ENCODE results near the gene RANBP1.

The RANBP1 gene

GRCh38 chr22:20089226-20089976, 26.5 kb upstream of the RANBP1 start:
- DNase-seq, result no peak

GRCh38 chr22:20089977-20090729, 25.8 kb upstream of the RANBP1 start:
- DNase-seq, result no peak

- DNase-seq, result no peak
Measured at GRCh38 chr22:20090730-20091240, 25.1 kb upstream of the RANBP1 start.

GRCh38 chr22:20091690-20092476, 24.0 kb upstream of the RANBP1 start:
- DNase-seq, result no peak

GRCh38 chr22:20092477-20092854, 23.4 kb upstream of the RANBP1 start:
- DNase-seq, result no peak

GRCh38 chr22:20093418-20094196, 22.3 kb upstream of the RANBP1 start:
- no peak for DNase-seq

GRCh38 chr22:20094197-20094807, 21.6 kb upstream of the RANBP1 start:
- no peak for DNase-seq

- DNase-seq, result no peak
Measured at GRCh38 chr22:20095521-20095920, 20.4 kb upstream of the RANBP1 start.

- DNase-seq, result no peak
Measured at GRCh38 chr22:20096574-20097420, 19.1 kb upstream of the RANBP1 start.

GRCh38 chr22:20099099-20099711, 16.7 kb upstream of the RANBP1 start:
- DNase-seq, result no peak

GRCh38 chr22:20101638-20102037, 14.3 kb upstream of the RANBP1 start:
- DNase-seq, result no peak

- no peak for DNase-seq
Measured at GRCh38 chr22:20102203-20102780, 13.6 kb upstream of the RANBP1 start.

- no peak for DNase-seq
Measured at GRCh38 chr22:20105456-20106204, 10.3 kb upstream of the RANBP1 start.

GRCh38 chr22:20106205-20106848, 9.6 kb upstream of the RANBP1 start:
- DNase-seq, result no peak

GRCh38 chr22:20106849-20107237, 9.1 kb upstream of the RANBP1 start:
- no peak for DNase-seq

- DNase-seq, result no peak
Measured at GRCh38 chr22:20107471-20107901, 8.4 kb upstream of the RANBP1 start.

- DNase-seq, result no peak
Measured at GRCh38 chr22:20107951-20108756, 7.8 kb upstream of the RANBP1 start.

GRCh38 chr22:20108757-20109230, 7.1 kb upstream of the RANBP1 start:
- no peak for DNase-seq

All from stimulated activated CD4-positive, alpha-beta T cell treated with anti-CD3 and anti-CD28 coated beads, Interleukin-2, amount 100 ng/mL, for 48 hours (primary cell).